Activated CD8-positive, alpha-beta memory T cell treated with anti-CD3 and anti-CD28 coated beads, Interleukin-2, amount 50 U/mL, for 48 hours (primary cell): ENCODE measurements around the gene STBD1.
"Not testable (repeated sequence)": the region's sequence is repeated elsewhere in the genome, so short reads cannot be mapped to it uniquely, and the experiment has no call there.

Experiments used
- DNase-seq: peaks from one replicate; pipeline ENCODE4 v3.0.0-alpha.2; 2020

The STBD1 gene

GRCh38 chr4:76305971-76306881, at the start of gene STBD1:
Gene STBD1 (plus strand): TSS chr4:76306733. CDS start chr4:76306770, 37 bp downstream.
- DNase-seq: peak; percentile 63

GRCh38 chr4:76256968-76257367, 49.6 kb upstream of the STBD1 start:
- no peak for DNase-seq

DNA sequence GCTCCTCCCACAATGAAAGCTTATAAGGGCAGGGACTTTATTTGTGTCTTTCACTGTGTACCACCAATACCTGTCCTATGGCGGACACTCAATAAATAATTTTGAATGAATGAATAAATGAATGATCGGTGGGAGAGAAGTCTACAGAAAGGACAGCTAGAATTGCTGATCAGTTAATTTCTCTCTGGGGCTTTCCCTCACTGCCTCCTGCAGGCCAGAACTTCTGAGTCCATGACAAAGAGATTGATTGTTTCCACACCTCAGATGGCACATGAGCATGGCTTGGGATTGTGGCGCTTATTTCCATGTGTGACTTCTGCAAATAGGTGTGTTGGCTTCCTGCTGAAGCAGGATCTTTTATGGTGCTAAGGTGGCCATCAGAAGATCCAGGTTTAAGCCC, 48.7 kb upstream of the STBD1 start:
- no peak for DNase-seq

- no peak for DNase-seq
Measured at GRCh38 chr4:76260571-76260970, 46.0 kb upstream of the STBD1 start.

GRCh38 chr4:76265631-76266218, 40.8 kb upstream of the STBD1 start:
- DNase-seq: no peak

DNA sequence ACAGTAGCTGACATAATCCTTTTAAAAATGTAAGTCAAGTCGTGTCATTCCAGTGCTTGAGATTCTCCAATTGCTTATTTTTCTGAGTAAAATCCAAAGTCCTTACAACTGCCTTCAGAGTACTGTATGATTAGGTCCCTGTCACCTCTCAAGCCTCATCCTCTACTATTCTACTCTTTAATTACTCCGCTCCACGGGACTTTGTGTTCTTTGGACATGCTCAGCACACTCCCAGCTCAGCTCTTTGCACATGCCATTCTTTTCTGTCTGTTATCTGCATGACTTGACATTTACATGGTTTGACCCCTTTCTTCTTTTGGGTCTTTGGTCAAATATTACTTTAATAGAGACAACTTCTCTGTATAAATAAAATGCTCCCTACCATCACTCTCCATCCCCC, 39.9 kb upstream of the STBD1 start:
- no peak for DNase-seq

- no peak for DNase-seq
Measured at GRCh38 chr4:76267811-76268210, 38.7 kb upstream of the STBD1 start.

DNA sequence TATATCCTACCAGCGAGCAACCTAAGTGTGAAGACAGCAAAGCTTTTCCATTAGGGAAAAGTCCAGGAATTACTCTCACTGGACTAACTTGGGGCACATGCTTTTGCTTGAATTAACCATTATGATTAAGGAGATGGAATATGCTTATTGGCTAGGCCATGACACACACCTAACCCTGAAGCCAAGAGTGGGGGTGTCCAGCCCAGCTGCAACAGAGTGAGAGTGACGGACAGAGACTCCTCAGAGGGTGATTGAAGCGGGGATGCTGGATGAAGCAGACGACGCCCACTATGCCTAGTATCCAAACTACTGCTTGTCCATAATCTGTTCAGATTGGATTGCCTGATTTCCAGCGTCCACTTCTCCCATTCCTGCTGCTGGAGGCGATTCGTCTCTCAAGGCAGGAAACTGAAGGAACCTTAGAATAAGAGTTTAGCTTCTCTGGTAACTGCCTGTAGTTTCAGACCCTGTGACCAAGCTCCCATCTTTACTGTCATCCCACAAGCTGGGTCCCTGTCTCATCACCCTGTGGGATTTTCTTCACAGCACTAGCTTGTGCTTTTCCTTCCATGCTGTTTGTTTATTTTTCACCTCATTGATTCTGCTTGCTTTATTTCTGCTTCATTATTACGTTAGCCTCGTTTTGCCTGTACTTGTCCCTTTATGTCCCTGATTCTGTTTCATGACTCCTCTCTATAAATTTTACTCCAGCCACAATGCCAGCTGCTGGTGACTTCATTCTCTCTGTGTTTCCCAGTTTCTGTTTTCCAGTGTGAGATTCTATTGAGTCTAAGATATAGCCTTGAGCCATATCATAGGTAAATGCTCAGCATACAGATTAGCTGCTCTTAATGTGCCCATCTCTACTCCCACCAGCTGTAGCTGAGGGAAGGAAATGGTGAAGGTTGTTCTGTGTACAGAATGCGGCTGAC, 36.0 kb upstream of the STBD1 start:
- no peak for DNase-seq

GRCh38 chr4:76271248-76271647, 35.3 kb upstream of the STBD1 start:
- no peak for DNase-seq

DNA sequence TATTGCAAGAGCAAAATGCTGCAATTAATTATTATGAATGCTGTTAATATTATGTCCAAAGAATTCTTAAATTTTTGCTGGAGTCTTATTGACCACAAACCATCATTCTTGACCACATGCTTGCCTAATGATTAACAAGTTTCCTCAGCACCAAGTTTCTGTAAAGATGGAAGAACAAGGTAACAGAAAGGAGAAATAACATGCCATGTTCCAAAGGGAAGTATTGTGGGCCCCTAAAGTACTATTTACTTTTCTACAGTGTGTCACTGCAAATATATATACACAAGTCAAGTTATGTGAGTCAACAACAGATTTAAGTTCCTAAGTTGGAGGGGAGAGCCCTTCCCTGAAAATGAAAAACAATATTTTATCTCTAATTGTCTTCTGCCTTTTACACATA, 34.5 kb upstream of the STBD1 start:
- DNase-seq: no peak

DNA sequence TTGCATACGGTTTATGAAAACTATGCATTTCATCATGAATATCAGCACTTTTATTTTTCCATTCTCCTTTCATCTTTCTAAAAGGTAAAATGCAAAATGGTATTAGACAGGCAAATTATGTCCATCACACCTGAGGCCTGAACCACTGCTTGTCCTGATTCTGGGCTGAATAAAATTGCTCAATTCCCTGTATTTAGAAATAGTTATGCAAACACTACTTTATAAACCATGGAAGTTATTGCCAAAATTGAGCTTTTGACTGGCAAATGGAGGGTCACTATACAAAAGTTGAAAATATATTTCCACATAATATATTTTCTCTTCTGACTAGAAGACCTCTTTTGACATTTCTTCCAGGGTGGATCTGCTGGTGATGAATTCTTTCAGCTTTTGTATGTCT, 34.0 kb upstream of the STBD1 start:
- no peak for DNase-seq

GRCh38 chr4:76272999-76273398, 33.5 kb upstream of the STBD1 start:
- DNase-seq: no peak

DNA sequence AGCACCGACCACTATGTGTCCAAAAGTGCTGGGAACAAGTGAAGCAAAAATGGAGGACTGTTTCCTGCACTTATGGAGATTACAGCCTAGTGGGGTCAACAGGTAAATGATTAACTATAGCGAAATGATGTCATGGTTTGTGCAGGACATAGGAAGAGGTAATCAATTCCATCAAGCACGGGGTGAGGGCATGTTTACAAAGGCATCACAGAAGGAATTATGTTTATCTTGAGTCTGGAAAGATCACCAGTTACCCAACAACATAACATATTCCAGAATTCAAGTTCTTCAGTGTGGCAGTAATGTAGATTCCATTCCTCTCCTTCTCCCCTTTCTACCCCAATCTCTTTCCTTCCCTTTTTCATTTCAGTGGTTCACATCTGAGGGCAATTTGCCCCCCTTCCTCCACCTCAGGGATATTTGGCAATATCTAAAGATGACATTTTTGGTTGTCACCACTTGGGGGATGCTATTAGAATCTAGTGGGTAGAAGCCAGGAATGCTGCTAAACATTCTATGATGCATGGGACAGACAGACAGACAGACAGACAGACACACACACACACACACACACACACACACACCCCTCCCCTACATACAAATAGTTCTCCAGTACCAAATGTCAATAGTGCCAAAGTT, 30.9 kb upstream of the STBD1 start:
- DNase-seq: no peak

DNA sequence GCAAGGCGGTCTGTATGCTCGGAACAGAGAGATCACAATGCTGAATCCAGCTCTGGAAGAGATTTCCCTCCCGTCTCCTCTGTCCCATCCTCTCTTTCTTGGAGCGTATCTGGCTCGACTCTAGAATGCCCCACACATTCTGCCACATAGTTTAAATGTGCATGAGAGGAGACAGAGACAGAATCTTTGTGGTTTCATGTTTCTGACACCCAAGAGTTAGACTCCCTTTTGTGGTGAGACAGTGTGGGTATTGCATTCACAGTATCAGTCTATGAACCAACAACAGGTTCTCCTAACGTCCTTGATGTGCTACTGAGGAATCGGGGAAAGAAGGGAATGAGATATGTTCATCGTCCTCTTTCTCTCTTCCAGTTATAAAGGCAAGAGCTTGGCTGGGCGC, 29.7 kb upstream of the STBD1 start:
- DNase-seq: no peak

DNA sequence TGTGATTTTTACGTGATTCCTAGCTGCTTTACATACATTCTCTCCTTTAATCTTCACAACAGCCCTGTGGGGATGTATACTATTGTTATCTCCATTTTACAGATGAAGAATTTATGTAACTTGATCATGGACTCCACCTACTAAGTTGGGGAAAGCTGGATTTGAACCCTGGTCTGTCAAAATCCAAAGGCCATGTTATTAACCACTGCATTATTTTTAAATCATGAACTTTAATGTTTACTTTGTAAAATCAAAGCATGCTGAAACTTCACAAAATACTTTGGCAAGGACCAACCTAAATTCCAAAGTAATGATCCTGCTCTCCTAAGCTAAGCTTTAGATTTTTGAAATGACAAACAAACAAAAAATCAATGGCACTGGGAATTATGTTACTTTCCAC, 28.9 kb upstream of the STBD1 start:
- no peak for DNase-seq

GRCh38 chr4:76278583-76278982, 27.9 kb upstream of the STBD1 start:
- no peak for DNase-seq

GRCh38 chr4:76279462-76279861, 27.1 kb upstream of the STBD1 start:
- no peak for DNase-seq

DNA sequence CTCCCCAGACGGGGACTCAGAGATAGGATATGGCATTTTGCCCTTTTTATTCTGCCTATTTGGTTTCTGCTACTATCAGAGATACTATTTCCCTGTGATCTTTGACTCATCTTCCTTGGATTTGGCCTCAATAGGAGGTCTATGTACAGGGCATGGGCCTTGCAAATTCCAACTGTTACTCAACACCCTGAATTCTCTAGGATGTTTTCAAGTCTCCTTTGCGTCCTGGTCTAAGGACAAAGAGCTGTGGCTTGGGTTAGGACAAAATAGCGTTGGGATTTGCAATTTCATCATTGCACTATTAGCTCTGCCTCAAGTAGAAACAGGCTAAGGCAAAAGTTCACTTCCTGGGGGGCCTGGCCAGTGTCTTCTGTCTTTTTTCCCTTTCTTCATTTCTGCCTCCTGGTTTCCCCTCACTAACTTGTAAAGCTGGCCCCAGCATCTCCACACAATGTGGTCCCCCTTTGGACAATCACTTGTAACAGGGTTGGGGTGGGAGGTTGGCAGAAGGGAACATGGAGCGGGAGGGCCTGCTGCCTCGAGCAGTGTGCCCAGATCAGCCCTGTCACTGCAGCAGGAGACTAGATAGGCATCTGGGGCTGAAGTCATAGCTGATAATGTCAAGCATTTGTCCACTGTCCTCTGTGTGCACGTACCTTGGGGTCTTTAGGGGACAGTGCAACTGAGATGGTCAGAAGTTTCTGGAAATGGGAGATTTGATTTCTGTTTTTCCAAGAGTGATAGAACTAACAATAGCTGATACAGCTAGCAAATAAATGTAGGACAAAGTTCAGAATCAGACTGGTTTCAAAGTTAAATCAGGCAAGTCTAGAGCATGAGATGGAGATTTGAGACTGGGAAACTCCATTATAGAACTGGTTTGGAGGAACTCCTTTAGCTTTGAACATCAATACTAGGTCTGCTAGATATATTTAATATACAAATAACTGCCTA, 25.8 kb upstream of the STBD1 start:
- DNase-seq: no peak

GRCh38 chr4:76281594-76281993, 24.9 kb upstream of the STBD1 start:
- DNase-seq: not testable (repeated sequence)

DNA sequence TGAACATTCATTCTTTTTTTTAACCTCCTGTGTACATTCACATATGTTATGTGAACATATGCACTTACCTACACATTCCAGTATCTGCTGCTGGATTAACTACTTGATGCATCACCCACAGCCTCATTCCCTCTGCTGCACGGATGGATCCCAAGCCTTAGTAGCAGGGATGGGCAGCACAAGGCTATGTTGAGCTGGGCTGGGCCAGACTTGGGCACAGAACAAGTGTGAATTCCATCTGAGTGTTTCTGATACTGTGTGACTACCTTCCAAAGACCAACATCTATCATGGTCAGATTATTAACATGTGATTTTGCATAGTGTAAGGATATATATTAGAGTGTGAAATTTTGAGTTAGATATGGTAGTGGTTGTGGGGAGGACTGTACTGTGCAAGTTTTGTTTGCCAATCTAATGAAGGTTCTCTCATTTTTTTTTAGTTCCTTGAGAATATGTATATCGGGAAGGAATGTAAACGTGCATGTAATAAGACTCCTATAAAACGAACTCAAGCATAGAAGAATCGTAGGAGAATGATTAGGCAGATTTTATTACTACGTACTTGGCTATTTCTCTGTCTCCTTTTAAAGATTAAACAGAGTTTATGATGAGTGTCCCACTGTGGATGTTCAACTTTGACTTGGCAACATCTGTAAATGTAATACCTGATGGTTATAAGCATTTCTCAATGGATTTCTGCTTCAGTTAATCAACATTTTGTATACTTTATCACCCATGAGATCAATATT, 23.4 kb upstream of the STBD1 start:
- no peak for DNase-seq

DNA sequence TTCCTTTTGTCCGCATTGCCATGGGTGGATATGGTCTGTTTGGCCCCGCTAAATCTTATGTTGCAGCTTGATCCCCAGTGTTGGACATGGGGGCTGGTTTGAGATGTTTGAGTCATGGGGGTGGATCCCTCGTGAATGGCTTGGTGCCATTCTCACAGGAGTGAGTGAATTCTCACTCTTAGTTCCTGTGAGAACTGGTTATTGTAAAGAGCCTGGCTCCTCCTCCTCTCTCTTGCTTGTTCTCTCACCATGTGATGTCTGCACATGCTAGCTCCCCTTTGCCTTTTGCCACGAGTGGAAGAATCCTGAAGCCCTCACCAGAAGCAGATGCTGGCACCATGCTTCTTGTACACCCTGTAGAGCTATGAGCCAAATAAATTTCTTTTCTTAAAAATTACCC, 22.6 kb upstream of the STBD1 start:
- DNase-seq: no peak
